ENCODE measurements around the gene CCDC172.

The CCDC172 gene

GRCh38 chr10:116325987-116326386 lies 1.7 kb downstream of the CCDC172 start:
- DNase-seq (ENCODE audit: low read depth in 1 of 2, low spot score in 1 of 2), result no peak
- TF ChIP-seq SPI1 (IDR thresholded peaks at IDR 0.05; ENCODE audit: borderline replicate concordance, low read depth) (no peak), GABPA (IDR thresholded peaks at IDR 0.05; ENCODE audit: low read depth) (no peak), CTCF (IDR thresholded peaks at IDR 0.05; ENCODE audit: insufficient read depth, low read length) (no peak), POLR2AphosphoS5 (IDR thresholded peaks at IDR 0.05; ENCODE audit: low read depth) (no peak), REST (IDR thresholded peaks at IDR 0.05; ENCODE audit: insufficient replicate concordance, low read depth) (no peak)
- Histone ChIP-seq H3K27me3 (ENCODE audit: insufficient read depth, poor library complexity, severe bottlenecking) (no peaks in the 10 kb centered on the region), H3K4me3 (replicated peaks; ENCODE audit: insufficient read depth, low read length) (no peak overlapping the region), H3K27ac (replicated peaks) (no peak overlapping the region)

GRCh38 chr10:116329153-116329552 lies 4.9 kb downstream of the CCDC172 start:
- no peak overlapping the region for H3K4me3 ChIP-seq (replicated peaks; ENCODE audit: insufficient read depth, low read length)

GRCh38 chr10:116331815-116332214 lies 7.6 kb downstream of the CCDC172 start:
- Histone ChIP-seq H3K27ac (replicated peaks) (no peak overlapping the region), H3K27me3 (ENCODE audit: insufficient read depth, poor library complexity, severe bottlenecking) (no peaks in the 10 kb centered on the region), H3K4me3 (replicated peaks; ENCODE audit: insufficient read depth, low read length) (no peak overlapping the region)
- DNase-seq (ENCODE audit: low read depth in 1 of 2, low spot score in 1 of 2), result no peak
- TF ChIP-seq GABPA (IDR thresholded peaks at IDR 0.05; ENCODE audit: low read depth) (no peak), REST (IDR thresholded peaks at IDR 0.05; ENCODE audit: insufficient replicate concordance, low read depth) (no peak), POLR2AphosphoS5 (IDR thresholded peaks at IDR 0.05; ENCODE audit: low read depth) (no peak), CTCF (IDR thresholded peaks at IDR 0.05; ENCODE audit: insufficient read depth, low read length) (no peak), SPI1 (IDR thresholded peaks at IDR 0.05; ENCODE audit: borderline replicate concordance, low read depth) (no peak)

More at GRCh38 chr10:116329153-116329552, 4.9 kb downstream of the CCDC172 start:
- H3K27ac ChIP-seq (replicated peaks), result no peak overlapping the region
- DNase-seq (ENCODE audit: low read depth in 1 of 2, low spot score in 1 of 2), result no peak
- TF ChIP-seq CTCF (IDR thresholded peaks at IDR 0.05; ENCODE audit: insufficient read depth, low read length), result no peak
- no peak for TF ChIP-seq GABPA (IDR thresholded peaks at IDR 0.05; ENCODE audit: low read depth)
- no peak for TF ChIP-seq REST (IDR thresholded peaks at IDR 0.05; ENCODE audit: insufficient replicate concordance, low read depth)
- TF ChIP-seq POLR2AphosphoS5 (IDR thresholded peaks at IDR 0.05; ENCODE audit: low read depth), result no peak
- TF ChIP-seq SPI1 (IDR thresholded peaks at IDR 0.05; ENCODE audit: borderline replicate concordance, low read depth), result no peak
- no peaks in the 10 kb centered on the region for H3K27me3 ChIP-seq (ENCODE audit: insufficient read depth, poor library complexity, severe bottlenecking)
